Measurements from ENCODE around the gene TTC33. TPM values are rescaled to one million over a fixed set of nuclear protein-coding genes. Genes with fewer than 3 reads are reported as not detected.

Gene TTC33
- total RNA-seq, 4 donors from 2014 or later = 18.8 to 123 (median 39.7) TPM

DNA sequence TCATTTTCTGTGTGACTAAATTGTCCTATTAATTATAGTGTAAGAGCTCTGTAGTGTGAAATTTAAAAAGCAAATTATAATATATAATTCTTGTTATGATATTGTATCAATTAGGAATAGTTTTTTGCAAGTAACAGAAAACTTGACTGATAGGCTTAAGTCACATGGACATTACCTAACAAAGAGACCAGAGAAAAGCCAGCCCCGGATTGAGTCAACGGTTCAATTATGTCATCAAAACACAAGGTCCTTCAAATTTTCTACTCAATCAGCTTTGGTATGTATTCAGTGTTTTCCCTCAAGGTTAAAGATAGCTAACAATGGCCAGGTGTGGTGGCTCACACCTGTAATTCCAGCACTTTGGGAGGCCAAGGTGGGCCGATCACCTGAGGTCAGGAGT lies 202.8 kb downstream of the TTC33 start:
- Histone ChIP-seq H3K27ac (no peak overlapping the region), H3K9me3 (no peaks in the 10 kb centered on the region), H3K4me3 (no peak overlapping the region), H3K36me3 (no peaks in the 10 kb centered on the region), H3K27me3 (no peaks in the 10 kb centered on the region), H3K4me1 (no peaks in the 10 kb centered on the region)
- intact Hi-C loops (cut with DNase I; ENCODE audit: low total_unique reads) = no loop called here
- TF ChIP-seq POLR2A (IDR thresholded peaks at IDR 0.05) = no peak
- TF ChIP-seq CTCF (IDR thresholded peaks at IDR 0.05) = no peak
- no peak for DNase-seq

- DNase-seq = no peak
- TF ChIP-seq POLR2A (IDR thresholded peaks at IDR 0.05) = no peak
- Histone ChIP-seq H3K4me1 (no peaks in the 10 kb centered on the region), H3K36me3 (no peaks in the 10 kb centered on the region), H3K27ac (no peak overlapping the region), H3K9me3 (no peaks in the 10 kb centered on the region), H3K27me3 (no peaks in the 10 kb centered on the region), H3K4me3 (no peak overlapping the region)
- intact Hi-C loops (cut with DNase I; ENCODE audit: low total_unique reads) = no loop called here
Measured at GRCh38 chr5:40551496-40552491, 204.0 kb downstream of the TTC33 start.

DNA sequence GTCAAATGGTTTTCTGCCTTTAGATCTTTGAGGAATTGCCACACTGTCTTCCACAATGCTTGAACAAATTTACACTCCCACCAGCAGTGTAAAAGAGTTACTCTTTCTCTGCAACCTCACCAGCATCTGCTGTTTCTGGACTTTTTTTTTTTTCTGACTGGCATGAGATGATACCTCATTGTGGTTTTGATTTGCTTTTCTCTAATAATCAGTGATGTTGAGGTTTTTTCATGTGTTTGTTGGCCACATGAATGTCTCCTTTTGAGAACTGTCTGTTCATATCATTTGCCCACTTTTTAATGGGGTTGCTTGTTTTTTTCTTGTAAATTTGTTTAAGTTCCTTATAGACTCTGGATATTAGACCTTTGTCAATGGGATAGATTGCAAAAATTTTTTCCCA lies 205.3 kb downstream of the TTC33 start:
- Histone ChIP-seq H3K27ac (no peak overlapping the region), H3K4me3 (no peak overlapping the region), H3K4me1 (no peaks in the 10 kb centered on the region), H3K27me3 (no peaks in the 10 kb centered on the region), H3K9me3 (no peaks in the 10 kb centered on the region), H3K36me3 (no peaks in the 10 kb centered on the region)
- TF ChIP-seq CTCF (IDR thresholded peaks at IDR 0.05) = no peak
- TF ChIP-seq POLR2A (IDR thresholded peaks at IDR 0.05) = no peak
- intact Hi-C loops (cut with DNase I; ENCODE audit: low total_unique reads) = no loop called here
- DNase-seq = no peak

GRCh38 chr5:40549616-40550015 lies 206.1 kb downstream of the TTC33 start:
- intact Hi-C loops (cut with DNase I; ENCODE audit: low total_unique reads) = no loop called here

GRCh38 chr5:40547994-40548575 lies 207.7 kb downstream of the TTC33 start:
- Histone ChIP-seq H3K27ac (no peak overlapping the region), H3K36me3 (no peaks in the 10 kb centered on the region), H3K27me3 (no peaks in the 10 kb centered on the region), H3K4me3 (no peak overlapping the region), H3K9me3 (no peaks in the 10 kb centered on the region), H3K4me1 (no peaks in the 10 kb centered on the region)
- intact Hi-C loops (cut with DNase I; ENCODE audit: low total_unique reads) = no loop called here
- TF ChIP-seq CTCF (IDR thresholded peaks at IDR 0.05) = no peak
- no peak for TF ChIP-seq POLR2A (IDR thresholded peaks at IDR 0.05)
- no peak for DNase-seq

More at GRCh38 chr5:40549616-40550015, 206.1 kb downstream of the TTC33 start:
- Histone ChIP-seq H3K27ac (no peak overlapping the region), H3K27me3 (no peaks in the 10 kb centered on the region), H3K36me3 (no peaks in the 10 kb centered on the region), H3K9me3 (no peaks in the 10 kb centered on the region), H3K4me1 (no peaks in the 10 kb centered on the region), H3K4me3 (no peak overlapping the region)
- no peak for DNase-seq
- TF ChIP-seq CTCF (IDR thresholded peaks at IDR 0.05) (no peak), POLR2A (IDR thresholded peaks at IDR 0.05) (no peak)
